Tibial nerve (tissue), 4 donors: ENCODE data around the gene COL11A2. TPM values are rescaled to one million over a fixed set of nuclear protein-coding genes. Genes with fewer than 3 reads are reported as not detected.
A peak's percentile ranks its signal among the peaks of the same experiment; 100 is the strongest.

Experiments used
- DNase-seq, 2 donors: peaks; one replicate each; pipeline ENCODE4 v3.0.0-alpha.2; 2019; ENCODE audit warnings: low spot score in 2 of 2
- H3K27ac ChIP-seq, 4 donors: fragments of 200-600 bp; sonication (generic) in 3 of 4; one replicate each; pipeline ENCODE4 v1.5.1; 2017 to 2019; ENCODE audit warnings: mild to moderate bottlenecking in 1 of 4
- H3K27me3 ChIP-seq, 2 donors: fragments of 200-600 bp; sonication (generic) in 1 of 2; one replicate each; pipeline versions ENCODE4 v1.5.1 to v1.6.0; 2017 to 2019
- H3K36me3 ChIP-seq, 3 donors: fragments of 200-600 bp; sonication (generic); one replicate each; pipeline ENCODE4 v1.5.1; 2018 to 2019
- H3K4me1 ChIP-seq, 4 donors: fragments of 200-600 bp; sonication (generic) in 3 of 4; one replicate each; pipeline ENCODE4 v1.5.1; 2017 to 2019
- H3K4me3 ChIP-seq, 4 donors: fragments of 200-600 bp; sonication (generic) in 3 of 4; one replicate each; pipeline ENCODE4 v1.5.1; 2017 to 2019; ENCODE audit warnings: mild to moderate bottlenecking in 1 of 4, moderate library complexity in 1 of 4
- H3K9me3 ChIP-seq, 4 donors: fragments of 200-600 bp; sonication (generic) in 3 of 4; one replicate each; pipeline ENCODE4 v1.5.1; 2017 to 2019
- EP300 ChIP-seq, 2 donors: sonication (generic); formaldehyde crosslinking; IDR thresholded peaks; one replicate each; pipeline ENCODE4 v1.6.1; 2017; ENCODE audit warnings: antibody characterized with exemption in 2 of 2, mild to moderate bottlenecking in 1 of 2
- POLR2A ChIP-seq, 2 donors: fragments of 450-650 bp; IDR thresholded peaks; one replicate each; pipeline ENCODE4 v1.6.1; 2017; ENCODE audit warnings: antibody characterized with exemption in 2 of 2, mild to moderate bottlenecking in 2 of 2, moderate library complexity in 2 of 2
- WGBS, 2 donors: methylation state at CpG; one replicate each; pipeline ENCODE4 v1.1.5; 2018; 5-methylcytosine and 5-hydroxymethylcytosine counted together
- total RNA-seq, 4 donors: library from RNA; depleted of rRNA; stranded (reverse); fragments of >200 nt; gene quantifications; one replicate each; pipeline ENCODE4 v1.1.0, GENCODE V29; 2016
- TF ChIP-seq, protein P1 (sequence below), 5 experiments: fragments of 200-600 bp in 3 of 5; fragments of 450-650 bp in 2 of 5; sonication (generic) in 3 of 5; IDR thresholded peaks; one replicate each; pipeline ENCODE4 v1.5.1; 2016 to 2019; ENCODE audit warnings: antibody characterized with exemption in 5 of 5, mild to moderate bottlenecking in 3 of 5, moderate library complexity in 2 of 5

Gene COL11A2
- total RNA-seq, 4 donors from 2014 or later: 1.5 to 4.3 (median 2.9) TPM

DNA sequence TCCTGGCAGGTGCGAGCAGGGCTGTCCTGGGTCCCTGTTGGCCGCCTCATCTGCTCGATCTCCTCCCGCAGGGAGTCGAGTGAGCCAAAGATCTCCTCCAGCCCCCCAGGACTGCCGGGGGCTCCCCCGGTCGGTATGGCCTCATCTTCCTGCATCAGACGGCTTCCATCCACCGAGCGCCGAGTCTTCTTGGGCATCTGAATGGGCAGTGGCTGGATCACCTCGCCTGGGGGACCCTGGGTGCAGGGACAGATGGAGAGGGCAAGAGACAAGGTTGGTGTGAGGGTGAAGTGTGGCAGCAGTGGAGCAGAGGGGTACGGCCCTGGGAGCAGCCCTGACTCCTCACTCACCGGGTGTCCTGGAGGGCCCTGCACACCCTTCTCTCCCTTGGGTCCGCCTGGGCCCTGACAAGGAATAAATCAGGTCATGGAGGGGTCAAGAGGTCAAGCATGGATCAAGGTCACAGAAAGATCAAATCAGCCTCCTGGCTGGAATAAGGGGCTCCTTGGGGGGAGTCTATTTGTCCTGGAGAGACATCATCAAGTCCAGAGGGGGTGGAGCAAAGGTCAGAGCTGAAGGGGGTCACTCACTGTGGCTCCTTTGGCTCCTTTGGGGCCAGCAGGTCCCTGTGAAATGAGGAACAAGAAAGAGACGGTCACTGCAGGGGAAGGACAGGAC, 26.5 kb downstream of the COL11A2 start:
- no peak for DNase-seq
- no peak overlapping the region for H3K4me3 ChIP-seq
- H3K4me1 ChIP-seq: peaks cover 0 to 17% (median 9%) of the 10 kb centered on the region in 4 donors
- no peak for TF ChIP-seq POLR2A (IDR thresholded peaks at IDR 0.05)
- TF ChIP-seq, protein P1, sequence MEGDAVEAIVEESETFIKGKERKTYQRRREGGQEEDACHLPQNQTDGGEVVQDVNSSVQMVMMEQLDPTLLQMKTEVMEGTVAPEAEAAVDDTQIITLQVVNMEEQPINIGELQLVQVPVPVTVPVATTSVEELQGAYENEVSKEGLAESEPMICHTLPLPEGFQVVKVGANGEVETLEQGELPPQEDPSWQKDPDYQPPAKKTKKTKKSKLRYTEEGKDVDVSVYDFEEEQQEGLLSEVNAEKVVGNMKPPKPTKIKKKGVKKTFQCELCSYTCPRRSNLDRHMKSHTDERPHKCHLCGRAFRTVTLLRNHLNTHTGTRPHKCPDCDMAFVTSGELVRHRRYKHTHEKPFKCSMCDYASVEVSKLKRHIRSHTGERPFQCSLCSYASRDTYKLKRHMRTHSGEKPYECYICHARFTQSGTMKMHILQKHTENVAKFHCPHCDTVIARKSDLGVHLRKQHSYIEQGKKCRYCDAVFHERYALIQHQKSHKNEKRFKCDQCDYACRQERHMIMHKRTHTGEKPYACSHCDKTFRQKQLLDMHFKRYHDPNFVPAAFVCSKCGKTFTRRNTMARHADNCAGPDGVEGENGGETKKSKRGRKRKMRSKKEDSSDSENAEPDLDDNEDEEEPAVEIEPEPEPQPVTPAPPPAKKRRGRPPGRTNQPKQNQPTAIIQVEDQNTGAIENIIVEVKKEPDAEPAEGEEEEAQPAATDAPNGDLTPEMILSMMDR (IDR thresholded peaks at IDR 0.05): no peak
- no peak for TF ChIP-seq EP300 (IDR thresholded peaks at IDR 0.05)
- no peaks in the 10 kb centered on the region for H3K27me3 ChIP-seq
- H3K36me3 ChIP-seq: no peaks in the 10 kb centered on the region
- H3K27ac ChIP-seq: no peak overlapping the region
- WGBS, 2 donors: 88 to 91% methylated on average over 16 to 17 of the region's 17 CpGs
- H3K9me3 ChIP-seq: no peaks in the 10 kb centered on the region

DNA sequence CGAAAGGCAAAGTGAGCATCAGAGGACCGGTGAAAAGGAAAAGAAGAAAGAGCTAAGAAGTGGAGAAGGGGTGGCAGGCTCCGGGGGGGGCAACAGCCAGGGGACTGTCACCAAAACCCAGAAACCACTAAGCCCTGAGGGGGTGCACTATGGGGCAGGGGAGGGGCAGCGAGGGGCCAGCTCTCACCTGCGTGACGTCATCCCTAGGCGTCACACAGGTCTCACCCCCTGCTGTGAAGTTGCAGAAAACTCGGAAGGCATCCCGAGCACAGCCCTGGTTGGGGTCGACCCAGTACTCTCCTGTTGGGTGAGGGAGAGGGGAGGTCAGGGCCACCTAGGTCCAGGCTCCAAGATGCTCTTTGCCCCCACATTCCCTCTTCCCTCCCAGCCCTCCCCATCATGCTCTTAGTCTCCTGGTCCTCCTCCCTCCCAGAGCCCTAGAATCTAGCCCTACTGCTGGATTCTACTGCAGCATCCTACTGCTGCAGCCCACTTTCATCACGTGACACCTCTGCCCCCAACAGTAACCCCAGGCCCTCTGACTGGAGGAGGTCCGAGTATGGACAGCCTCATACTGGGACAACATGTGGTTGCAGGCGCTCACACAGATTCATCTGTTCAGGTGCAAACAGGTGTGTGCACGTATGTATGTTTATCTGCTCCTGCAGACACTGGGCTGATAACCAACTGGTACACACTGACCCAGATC, 27.4 kb downstream of the COL11A2 start:
- Histone ChIP-seq H3K36me3 (no peaks in the 10 kb centered on the region), H3K27me3 (no peaks in the 10 kb centered on the region), H3K27ac (no peak overlapping the region), H3K4me1 (peaks cover 0 to 24% (median 10%) of the 10 kb centered on the region in 4 donors), H3K9me3 (no peaks in the 10 kb centered on the region), H3K4me3 (no peak overlapping the region)
- WGBS, 2 donors: 69 to 73% methylated on average over 14 of the region's 14 CpGs
- no peak for DNase-seq
- TF ChIP-seq POLR2A (IDR thresholded peaks at IDR 0.05): no peak
- TF ChIP-seq, protein P1 (IDR thresholded peaks at IDR 0.05): no peak
- no peak for TF ChIP-seq EP300 (IDR thresholded peaks at IDR 0.05)

DNA sequence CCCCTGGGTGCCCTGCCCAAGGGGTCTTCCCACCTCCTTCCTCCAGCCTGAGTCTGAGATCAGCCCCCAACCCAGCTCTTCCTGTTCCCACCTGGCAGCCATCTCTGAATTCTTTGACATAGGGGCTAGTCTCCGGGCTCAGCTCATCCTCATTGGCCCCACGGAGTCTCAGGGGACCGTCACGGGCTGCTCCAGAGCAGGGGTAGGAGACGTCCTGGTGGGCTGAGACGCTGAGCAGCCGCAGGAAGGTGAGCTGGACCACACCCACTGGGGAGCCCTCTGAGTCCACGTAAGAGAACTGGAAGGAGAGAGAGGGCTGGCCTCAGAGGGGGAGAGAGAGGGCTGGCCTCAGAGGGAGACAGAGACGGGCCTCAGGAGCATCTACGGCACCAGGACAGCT, 28.1 kb downstream of the COL11A2 start:
- Histone ChIP-seq H3K9me3 (no peaks in the 10 kb centered on the region), H3K27ac (no peak overlapping the region), H3K27me3 (no peaks in the 10 kb centered on the region), H3K4me3 (no peak overlapping the region), H3K4me1 (peaks cover 0 to 24% (median 10%) of the 10 kb centered on the region in 4 donors), H3K36me3 (no peaks in the 10 kb centered on the region)
- TF ChIP-seq POLR2A (IDR thresholded peaks at IDR 0.05) (no peak), EP300 (IDR thresholded peaks at IDR 0.05) (no peak)
- WGBS, 2 donors: 48 to 76% methylated on average over 10 of the region's 10 CpGs
- no peak for DNase-seq

DNA sequence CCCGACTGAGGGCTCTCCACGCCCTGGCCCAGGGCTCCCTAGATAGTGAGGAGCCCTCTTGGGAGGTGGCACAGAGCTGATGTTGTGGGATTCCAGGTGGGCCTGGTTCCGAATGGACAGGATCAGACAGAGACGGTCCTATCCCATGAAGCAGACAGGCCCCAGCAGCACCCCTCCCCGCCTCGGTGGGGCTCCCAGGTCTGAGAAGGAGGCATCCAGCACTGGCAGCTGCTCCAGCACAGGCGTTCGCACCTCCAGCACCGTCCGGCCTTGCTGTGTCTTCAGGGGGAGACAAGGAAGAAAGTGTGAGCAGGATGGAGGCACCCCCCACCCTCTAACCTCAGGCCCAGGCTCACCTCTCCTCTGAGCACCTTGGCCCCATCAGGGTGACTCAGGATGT, 28.7 kb downstream of the COL11A2 start:
- DNase-seq: no peak
- no peaks in the 10 kb centered on the region for H3K27me3 ChIP-seq
- TF ChIP-seq, protein P1 (IDR thresholded peaks at IDR 0.05): no peak
- H3K9me3 ChIP-seq: no peaks in the 10 kb centered on the region
- H3K4me1 ChIP-seq: peaks cover 0 to 24% (median 10%) of the 10 kb centered on the region in 4 donors
- H3K4me3 ChIP-seq: no peak overlapping the region
- 87 to 88% methylated on average over 10 of the region's 10 CpGs for WGBS, 2 donors
- no peak overlapping the region for H3K27ac ChIP-seq
- no peaks in the 10 kb centered on the region for H3K36me3 ChIP-seq

DNA sequence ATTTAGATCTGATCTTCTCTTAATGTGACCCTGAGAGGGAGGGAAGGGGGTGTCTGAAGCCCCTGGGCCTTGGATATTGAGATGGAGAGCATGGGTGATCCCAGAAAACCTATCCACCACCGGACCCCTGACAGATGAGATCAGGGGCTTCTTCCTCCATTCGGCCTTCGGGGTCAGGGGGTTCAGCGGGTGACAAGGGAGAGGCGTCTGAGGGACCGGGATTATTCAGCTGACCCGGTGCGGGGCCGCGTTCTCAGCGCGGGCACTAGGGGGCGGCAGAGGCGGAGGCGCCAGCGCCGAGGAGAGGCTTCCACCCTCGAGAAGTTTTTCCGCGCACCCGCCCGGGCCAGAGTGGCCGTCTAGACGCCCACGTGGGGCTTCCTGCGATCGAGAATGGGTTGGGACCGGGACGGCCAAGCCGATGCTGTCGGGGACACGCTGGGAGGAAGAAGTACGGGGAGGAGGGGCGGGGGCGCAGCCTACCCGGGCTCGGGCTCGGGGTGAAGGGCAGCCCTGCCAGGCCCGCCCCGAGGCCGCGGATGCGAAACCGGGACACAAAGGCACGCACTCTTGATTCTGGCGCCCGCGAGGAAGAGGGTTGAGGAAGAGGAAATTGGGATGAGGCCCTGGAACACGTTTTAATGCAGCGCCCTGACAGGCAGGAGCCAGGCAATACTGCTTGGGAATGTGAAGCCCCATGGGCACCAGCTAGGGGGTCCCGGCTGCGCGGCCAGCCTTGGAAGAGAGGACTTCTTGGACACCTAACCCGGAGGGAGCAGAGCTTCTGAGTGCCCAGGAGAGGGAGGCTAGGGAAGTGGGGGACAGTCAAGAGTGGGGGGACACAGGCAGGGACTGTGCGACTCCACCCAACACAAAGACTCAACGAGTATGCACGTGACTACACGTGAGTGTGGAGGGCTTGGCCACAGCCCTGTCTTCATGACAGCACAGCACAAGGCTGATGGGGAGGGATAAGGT, 30.6 kb downstream of the COL11A2 start:
- H3K4me3 ChIP-seq: peak overlapping the region; percentile 20 to 60 (median 44)
- no peaks in the 10 kb centered on the region for H3K27me3 ChIP-seq
- TF ChIP-seq, protein P1 (IDR thresholded peaks at IDR 0.05): peak; percentile 95 to 97 (median 96)
- TF ChIP-seq POLR2A (IDR thresholded peaks at IDR 0.05): no peak
- no peaks in the 10 kb centered on the region for H3K36me3 ChIP-seq
- no peaks in the 10 kb centered on the region for H3K9me3 ChIP-seq
- H3K4me1 ChIP-seq: peaks cover 0 to 24% (median 10%) of the 10 kb centered on the region in 4 donors
- 5% methylated on average over 55 to 58 of the region's 58 CpGs for WGBS, 2 donors
- peak overlapping the region; percentile 46 to 78 (median 74) for H3K27ac ChIP-seq
- DNase-seq: peak; percentile 67 to 80
